COLO829 (cell line): Measurements from ENCODE around the gene DSCAML1.

ENCODE experiments used
- DNase-seq: peaks from one replicate; pipeline ENCODE4 v3.0.0; 2012; ENCODE audit warnings: low spot score

The DSCAML1 gene

GRCh38 chr11:117796872-117797529 is at the start of gene DSCAML1:
TSS of gene DSCAML1 (minus strand) at chr11:117797216. CDS start at chr11:117797079, 137 bp downstream.
- no peak for DNase-seq

GRCh38 chr11:117843666-117844484 is 46.9 kb upstream of the DSCAML1 start:
- peak; percentile 34 for DNase-seq

DNA sequence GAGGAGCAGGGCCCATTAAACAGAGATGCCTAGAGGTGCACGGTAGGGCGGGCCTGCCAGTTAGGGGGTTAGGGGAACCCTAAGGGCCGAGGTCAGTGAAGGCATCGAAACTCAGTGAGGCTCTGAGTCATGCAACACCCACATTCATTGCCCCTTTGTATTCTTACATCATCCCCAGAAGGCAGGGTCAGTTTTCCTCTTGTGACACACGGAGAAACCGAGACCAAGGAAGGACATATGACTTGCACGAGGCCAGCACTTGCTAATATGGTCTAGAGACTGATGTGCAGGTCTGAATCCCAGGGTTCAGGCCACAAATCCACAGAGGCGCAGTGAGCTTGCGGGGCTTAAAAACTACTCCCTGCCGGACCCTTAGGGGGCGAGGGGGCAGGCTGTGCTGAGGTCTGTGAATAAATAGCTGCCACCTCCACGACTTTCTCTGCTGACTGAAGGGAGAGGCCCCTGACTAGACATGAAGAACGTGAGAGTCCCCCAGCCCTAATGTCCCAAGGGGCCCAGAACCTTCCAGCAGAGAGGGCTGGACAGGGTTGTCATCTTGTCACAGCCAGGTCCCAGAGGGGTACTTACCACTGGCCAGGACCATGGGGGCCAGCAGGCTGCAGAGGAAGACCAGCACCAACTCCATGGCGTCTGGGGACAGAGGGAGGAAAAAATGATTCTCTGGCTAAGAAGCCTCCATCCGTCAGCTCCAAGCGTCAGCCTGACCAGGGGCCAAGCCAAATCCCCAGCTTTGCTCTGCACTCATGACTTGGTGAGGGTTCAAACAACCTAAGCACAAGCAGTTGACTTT is 45.3 kb upstream of the DSCAML1 start:
- no peak for DNase-seq

DNA sequence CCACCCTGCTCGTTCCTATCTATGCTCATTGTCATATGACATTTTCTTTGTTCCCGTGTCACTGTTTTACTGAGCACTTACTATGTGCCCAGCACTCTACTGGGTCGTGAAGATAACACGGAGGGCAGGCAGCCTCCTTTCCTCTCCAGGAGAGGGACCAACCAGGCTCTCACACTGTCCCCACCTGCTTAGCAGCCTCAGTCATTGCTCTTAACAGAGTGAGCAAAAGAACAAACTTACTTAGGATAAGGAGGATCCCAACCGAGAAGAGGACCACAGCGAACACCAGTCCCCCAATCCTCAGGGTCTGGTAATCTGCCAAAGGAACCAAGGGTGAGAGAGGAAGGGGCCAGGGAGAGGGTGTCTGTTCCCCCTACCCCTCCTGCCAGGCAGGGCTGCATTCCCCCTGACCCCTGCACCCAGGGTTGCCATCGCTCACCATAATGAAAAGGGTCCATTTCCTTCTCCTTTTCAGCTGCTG is 44.6 kb upstream of the DSCAML1 start:
- DNase-seq = no peak

DNA sequence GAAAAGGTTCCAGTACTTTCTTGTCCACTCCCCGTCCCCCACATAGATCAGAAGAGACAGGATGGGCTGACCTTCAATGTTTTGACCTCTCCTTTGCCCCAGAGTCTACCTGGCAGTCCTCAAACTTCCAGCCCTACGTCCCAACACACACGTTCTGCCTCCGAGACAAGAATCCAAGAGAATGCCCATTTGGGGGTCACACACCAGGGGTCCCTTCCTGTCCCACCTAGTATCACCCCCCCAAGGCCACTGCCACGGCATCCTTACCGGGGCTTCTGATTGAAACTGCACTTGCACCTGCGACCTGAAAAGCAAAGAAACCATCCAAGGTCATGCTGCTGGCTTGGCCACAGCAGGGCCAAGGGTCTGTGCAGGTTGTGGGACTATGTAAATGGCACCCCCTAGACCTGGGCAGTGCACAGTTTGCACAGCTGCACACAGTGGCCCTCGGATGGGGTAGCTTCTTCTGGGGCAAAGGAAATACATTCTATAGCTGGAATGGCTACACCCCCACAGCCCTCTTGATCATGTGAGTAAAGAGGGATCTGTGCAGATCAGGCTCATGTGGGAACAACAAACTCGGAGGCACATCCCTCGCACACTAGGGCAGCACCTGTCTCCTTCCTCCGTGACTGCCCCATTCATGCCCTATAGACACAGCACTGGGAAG is 44.0 kb upstream of the DSCAML1 start:
- no peak for DNase-seq

- DNase-seq = no peak
Observed at GRCh38 chr11:117839936-117840813, 43.2 kb upstream of the DSCAML1 start.

DNA sequence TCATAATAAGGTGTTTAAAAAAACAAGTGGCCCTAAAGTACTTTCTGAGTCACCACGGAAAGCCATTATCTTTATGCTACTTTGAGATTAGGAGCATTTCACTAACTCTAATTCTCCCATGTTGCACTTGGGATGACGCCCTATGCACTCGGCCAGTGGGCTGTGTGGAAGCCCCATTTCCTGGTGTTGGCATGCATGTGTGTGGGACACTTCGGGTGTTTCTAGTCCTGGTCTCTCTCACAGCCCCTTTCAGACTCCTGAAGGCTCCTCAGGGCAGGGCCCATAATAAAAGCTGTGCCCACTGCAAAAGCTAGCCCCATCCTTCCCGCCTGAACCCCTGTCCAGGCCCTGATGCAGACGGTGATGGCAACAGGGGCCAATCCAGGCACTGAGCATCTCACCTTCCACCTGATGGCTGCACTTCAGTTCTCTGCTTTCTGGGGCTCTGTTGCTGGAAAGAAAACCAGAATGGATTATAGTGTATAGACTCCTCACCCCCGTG is 42.4 kb upstream of the DSCAML1 start:
- DNase-seq = no peak

DNA sequence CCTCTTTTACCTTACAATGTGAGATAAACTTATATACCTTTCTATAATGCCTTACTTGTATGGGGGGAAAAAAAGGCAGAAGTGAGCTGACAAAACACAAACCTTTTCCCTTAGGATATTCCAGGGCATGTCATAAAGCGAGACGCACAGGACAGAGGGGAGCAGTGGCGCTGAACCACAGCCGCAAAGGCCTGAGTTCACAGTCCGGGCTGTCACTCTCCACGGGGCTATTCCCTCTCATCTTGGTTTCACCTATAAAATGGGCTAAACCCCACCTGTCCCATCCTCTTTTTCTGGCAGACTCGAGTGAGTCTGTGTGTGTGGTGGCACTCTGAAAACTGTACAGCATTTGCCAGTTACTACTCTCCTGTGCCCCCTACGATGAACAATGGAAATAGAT is 41.9 kb upstream of the DSCAML1 start:
- DNase-seq = no peak

DNA sequence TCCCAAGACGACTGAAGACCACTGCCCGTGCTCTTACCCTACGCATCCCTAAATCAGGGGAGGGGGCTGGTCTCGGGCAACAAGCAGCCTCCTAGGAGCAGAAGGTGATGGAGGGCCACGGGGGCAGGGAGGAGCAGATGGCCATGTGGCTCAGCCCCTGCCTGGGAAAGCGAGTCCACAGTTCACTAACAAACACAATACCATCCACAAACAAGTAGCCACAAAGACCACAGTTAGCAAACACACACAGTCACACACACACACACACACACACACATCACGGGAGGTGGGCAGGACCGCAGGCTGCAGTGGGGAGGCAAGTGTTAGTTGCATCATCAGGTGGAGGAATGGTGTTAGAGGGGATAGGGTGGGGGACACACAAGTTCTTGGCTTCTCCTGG is 40.8 kb upstream of the DSCAML1 start:
- no peak for DNase-seq

DNA sequence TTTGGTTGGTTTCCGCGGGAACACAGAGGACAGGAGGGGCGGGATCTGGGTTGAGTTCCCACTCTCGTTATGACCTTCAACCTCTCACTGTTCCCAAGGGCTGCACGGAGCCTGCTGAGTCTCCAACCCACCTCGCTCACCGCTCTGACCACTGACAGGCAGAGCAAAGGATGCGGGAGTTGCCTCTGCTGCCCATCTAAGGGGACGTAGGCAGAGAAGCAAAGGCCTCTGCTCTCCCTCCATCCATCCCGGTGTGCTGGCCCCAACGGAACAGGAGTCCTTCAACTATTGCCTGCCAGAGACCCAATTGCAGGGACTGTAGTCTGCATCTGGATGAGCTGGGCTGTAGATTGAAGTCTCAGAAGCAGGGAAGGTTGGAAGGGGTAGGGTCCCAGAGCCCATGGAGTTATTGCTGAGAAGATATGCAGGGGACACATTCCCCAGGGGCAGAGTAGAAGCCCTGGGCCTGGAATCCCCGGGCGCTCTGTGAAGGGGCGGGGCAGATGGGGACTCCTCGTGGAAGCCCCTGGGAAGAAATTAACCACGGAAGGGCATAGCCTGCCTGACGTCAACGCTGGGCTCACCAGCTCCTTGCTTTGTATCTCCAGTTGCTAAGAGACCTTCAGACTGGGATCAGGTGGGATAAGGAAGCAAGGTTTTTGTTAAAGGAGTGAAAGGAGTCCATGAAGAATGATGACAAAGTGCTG is 40.2 kb upstream of the DSCAML1 start:
- no peak for DNase-seq

DNA sequence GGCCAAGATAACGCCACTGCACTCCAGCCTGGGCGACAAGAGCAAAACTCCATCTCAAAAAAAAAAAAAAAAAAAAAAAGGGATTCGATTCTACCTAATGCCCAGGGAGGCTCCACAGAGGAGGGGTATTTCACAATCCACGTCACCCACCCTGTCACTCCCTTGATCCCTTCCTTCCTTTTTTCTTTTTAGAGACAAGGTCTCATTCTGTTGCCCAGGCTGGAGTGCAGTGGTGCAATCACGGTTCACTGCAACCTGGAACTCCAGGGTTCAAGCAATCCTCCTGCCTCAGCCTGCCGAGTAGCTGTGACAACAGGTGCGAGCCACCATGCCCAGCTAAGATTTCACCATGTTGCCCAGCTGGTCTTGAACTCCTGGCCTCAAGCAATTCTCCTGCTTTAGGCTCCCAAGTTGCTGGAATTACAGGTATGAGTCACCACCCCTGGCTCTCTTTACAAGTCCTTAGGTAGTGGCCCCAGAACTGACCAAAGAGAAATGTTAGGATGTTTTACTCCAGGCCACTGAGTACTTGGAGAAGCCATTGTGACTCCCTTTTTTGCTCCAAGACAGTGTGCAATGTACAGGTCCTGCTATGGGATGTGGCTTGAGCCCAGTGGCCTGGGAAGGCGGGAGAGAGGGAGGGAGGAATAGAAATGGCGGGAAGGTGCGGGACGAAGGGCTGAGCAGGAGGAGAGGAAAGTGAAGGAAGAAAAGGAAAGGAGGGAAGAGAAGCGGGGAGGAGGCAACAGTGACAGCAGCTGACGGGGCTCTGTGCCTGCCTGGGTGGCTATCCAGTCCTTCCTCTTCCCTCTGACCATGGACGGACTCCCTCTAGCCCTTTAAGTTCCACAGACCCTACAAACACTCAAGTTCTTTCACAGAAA is 39.3 kb upstream of the DSCAML1 start:
- no peak for DNase-seq

DNA sequence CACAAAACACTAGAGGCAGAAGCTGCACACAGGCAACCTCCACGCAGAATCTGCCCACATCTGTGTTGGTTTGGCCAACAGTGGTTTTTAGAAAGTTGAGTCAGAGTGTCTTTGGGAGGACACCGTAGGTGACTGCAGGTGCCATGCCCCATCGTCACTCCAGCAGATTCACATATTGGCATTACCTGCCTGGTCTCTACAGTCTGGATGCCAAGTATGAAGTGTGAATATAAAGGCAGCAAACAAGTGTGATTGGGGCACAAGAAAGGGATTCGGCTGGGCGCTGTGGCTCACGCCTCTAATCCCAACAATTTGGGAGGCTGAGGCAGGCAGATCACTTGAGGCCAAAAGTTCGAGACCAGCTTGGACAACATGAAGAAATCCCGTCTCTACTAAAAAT is 38.6 kb upstream of the DSCAML1 start:
- no peak for DNase-seq

DNA sequence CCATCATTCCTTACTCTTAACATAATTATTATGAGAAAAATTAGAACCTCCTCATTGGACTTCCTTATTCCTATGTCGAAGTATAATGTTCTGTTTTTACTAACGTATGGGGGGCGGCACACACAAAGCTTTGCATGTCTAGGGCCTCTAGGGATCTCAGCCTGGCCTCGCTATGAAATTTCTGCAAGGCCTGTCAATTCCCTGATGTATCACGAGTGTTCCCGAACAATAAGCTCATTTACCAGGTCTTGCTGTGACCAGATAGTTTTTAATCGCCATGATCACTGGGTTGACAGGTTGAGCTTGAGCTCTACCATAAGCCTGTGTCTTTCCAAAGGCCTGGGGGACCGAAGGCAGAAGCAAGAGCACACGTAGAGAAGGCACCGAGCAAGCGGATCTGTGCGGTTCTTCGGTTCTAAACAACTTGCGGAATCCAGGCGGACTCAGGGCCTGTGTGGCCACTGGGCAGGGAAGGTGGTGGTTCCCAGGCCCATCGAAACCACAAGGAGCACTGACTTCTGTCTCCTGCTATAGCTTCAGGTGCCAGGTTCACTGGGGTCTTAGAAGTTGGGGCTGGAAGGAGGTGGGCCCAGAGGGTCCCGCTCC is 37.9 kb upstream of the DSCAML1 start:
- peak; percentile 32 for DNase-seq

GRCh38 chr11:117834068-117834810 is 37.2 kb upstream of the DSCAML1 start:
- DNase-seq = no peak

DNA sequence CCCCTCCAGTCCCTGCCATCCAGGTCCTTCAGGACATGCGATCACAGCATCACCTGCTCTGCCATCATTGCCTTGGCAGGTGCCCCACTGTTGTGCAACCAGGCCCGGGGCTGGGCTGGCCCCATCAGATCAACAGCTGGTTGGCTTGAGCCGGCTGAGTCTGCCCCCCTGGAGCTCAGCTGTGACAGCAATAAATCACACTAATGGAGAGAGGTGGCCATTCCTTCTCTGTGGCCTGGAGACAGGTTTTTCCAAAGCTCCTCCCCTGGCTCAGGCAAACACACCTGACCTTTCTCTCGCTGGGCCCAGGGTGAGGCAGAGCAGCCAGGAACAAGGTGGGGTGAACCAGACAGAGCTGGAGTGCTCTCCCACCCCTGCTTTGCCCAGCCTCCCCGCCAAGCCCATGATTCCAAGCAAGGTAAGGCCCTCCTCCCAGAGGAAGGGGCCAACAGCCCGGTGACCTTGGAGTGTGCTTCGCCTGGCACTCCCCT is 36.4 kb upstream of the DSCAML1 start:
- no peak for DNase-seq

- DNase-seq = no peak
Observed at GRCh38 chr11:117832511-117832910, 35.5 kb upstream of the DSCAML1 start.

DNA sequence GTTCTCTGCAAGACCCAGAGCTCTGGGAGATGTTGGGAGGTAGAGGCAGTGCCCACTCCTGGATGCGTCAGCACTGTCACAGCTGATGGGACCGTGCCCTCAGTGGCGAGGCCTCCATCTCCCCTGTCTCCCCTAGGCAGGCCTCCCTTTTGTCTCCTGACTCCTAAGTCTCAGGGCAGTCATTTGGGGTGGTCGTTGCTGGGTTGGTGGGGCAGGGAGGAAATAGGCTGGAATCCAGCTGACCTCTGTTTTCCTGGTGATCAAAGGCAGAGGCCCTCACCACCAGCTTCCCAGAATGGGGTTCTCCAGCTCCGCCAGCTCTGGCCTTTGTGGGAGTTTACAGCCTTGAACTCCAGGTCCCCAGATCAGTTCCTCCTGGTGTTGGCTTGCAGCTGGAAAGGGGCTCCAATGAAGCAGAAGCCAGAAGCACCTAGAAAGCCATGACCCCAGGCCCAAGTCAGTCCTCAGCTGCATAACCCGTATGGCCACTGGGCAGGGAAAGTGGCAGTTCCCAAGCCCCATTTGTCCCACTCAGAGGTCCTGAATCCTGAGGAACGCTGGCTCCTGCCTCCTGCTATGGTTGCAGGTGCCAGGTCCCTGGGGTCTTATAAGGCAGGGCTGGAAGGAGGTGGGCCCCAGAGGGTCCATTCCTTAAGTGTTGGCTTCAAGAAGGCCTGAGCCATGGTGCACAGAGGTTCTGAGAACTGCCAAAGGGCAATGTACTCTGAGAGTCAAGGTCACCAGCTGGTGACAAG is 34.8 kb upstream of the DSCAML1 start:
- DNase-seq = no peak
